ENCODE results near the gene SCMH1.
A peak's percentile ranks its signal among the peaks of the same experiment; 100 is the strongest.

Gene SCMH1

DNA sequence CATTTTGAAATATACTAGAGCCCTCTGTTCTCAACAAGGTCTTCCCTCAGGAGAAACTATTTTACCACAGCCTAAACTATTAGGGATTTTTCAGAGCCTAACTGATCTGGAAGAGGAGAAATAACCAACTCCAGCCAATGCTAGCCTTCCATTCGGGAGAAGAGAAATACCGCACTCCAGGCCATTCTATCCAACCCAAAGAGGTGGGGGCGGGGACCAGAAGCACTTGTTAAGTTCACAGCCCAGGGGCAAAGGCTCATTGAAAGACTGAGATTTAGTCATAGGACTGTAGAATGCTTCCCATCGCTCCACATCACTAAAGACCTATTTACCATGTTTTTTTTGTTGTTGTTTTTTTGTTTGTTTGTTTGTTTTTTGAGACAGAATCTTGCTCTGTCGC is 185.2 kb downstream of the SCMH1 start:
- H3K4me3 ChIP-seq (ENCODE audit: low read length) = no peak overlapping the region
- TF ChIP-seq, protein P1, sequence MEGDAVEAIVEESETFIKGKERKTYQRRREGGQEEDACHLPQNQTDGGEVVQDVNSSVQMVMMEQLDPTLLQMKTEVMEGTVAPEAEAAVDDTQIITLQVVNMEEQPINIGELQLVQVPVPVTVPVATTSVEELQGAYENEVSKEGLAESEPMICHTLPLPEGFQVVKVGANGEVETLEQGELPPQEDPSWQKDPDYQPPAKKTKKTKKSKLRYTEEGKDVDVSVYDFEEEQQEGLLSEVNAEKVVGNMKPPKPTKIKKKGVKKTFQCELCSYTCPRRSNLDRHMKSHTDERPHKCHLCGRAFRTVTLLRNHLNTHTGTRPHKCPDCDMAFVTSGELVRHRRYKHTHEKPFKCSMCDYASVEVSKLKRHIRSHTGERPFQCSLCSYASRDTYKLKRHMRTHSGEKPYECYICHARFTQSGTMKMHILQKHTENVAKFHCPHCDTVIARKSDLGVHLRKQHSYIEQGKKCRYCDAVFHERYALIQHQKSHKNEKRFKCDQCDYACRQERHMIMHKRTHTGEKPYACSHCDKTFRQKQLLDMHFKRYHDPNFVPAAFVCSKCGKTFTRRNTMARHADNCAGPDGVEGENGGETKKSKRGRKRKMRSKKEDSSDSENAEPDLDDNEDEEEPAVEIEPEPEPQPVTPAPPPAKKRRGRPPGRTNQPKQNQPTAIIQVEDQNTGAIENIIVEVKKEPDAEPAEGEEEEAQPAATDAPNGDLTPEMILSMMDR (IDR thresholded peaks at IDR 0.05; ENCODE audit: insufficient read depth, low read depth, low read length, missing control alignments) = no peak
- DNase-seq (ENCODE audit: low read depth) = no peak

DNA sequence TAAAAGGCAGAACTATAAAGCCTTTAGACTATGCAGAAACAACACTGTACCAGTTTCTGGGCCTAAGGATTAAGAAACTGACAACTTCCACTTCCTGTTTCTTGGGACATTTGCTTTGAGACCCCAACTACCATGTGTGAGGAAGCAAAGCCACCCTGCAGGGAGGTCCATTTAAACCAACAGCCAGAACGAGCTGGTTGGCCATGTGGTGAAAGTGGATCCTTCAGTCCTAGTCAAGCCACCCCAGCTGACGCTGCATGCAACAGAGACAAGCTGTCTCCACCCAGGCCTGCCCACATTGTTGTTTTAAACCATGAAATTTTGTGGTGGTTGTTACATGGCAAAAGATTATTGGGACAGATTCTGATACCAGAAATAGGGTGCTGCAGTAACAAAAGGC is 188.8 kb downstream of the SCMH1 start:
- no peak for DNase-seq (ENCODE audit: low read depth)
- TF ChIP-seq, protein P1 (IDR thresholded peaks at IDR 0.05; ENCODE audit: insufficient read depth, low read depth, low read length, missing control alignments) = no peak
- no peak overlapping the region for H3K4me3 ChIP-seq (ENCODE audit: low read length)

DNA sequence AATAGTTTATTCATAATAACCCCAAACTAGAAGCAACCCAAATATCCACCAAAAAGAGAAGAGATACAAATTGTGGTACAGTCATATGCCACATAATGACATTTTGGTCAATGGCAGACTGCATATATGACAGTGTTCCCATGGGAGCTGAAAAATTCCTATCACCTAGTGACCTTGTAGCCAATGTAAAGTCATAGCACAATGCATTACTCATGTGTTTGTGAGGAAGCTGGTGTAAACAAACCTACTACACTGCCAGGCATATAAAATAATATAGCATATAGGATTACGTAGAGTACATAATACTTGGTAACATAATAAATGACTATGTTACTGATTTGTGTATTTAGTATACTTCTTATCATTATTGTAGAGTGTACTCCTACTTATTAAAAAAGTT is 191.1 kb downstream of the SCMH1 start:
- TF ChIP-seq, protein P1 (IDR thresholded peaks at IDR 0.05; ENCODE audit: insufficient read depth, low read depth, low read length, missing control alignments) = no peak
- H3K4me3 ChIP-seq (ENCODE audit: low read length) = no peak overlapping the region
- no peak for DNase-seq (ENCODE audit: low read depth)

DNA sequence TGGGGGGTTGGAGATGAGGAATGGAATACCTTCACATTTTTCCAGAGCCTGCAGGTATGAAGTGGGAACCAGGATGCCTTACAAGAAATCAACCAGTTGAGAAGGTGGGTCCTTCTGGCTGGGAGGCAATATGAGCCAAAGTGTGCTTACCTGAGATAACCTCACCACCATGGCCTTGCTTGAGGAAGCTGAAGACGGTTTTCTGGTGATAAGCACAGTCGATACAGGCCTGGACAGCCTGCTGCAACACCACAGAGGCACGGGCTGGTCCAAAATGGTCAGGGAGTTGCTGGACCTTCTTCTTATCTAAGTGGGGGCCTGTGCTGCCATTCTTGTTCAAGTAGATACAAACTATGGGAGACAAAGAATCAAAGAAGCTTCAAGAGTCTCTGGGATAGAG is 193.6 kb downstream of the SCMH1 start:
- TF ChIP-seq, protein P1 (IDR thresholded peaks at IDR 0.05; ENCODE audit: insufficient read depth, low read depth, low read length, missing control alignments) = no peak
- DNase-seq (ENCODE audit: low read depth) = no peak
- no peak overlapping the region for H3K4me3 ChIP-seq (ENCODE audit: low read length)

DNA sequence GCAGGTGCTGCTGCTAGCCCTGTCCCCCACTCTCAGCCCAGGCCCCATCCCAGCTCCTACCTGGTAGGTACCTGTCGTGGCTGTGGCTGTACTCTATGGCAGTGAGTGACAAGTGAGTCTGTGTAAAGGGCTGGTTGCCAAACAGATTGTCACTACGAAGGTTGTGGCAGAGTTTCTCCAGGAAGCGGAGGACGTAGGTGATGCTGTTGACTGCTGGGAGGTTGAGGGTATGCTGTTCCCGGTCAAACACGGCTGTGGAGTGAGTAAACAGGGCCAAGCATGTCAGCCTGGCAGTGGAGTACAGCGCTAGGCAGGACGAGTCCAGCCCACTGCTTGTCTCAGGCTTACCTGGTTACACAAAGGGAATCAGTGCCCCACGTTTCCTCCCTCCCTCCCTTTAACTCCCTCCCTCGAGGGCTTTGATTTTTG is 195.7 kb downstream of the SCMH1 start:
- TF ChIP-seq, protein P1 (IDR thresholded peaks at IDR 0.05; ENCODE audit: insufficient read depth, low read depth, low read length, missing control alignments) = no peak
- peak; percentile 77 for DNase-seq (ENCODE audit: low read depth)
- H3K4me3 ChIP-seq (ENCODE audit: low read length) = no peak overlapping the region

DNA sequence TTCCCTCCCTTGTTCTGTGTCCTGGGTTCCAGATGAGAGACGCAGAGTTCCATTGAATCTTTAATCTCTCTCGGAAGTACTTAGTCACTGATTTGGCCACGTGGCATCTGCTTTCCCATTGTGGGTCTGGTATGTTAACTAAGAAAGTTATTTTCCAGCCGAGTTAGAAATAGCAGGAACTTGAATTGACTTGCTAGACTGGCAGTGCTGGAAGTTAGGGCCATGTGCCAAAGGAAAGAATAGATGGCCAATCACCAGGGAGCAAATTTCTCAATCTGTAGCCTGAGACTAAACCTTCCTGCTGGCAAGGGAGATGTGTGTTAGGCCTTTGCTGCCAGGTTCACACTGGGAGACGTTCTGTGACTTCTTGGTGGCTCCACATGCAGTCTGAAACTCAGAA is 196.4 kb downstream of the SCMH1 start:
- H3K4me3 ChIP-seq (ENCODE audit: low read length) = no peak overlapping the region
- peak; percentile 97 for DNase-seq (ENCODE audit: low read depth)
- TF ChIP-seq, protein P1 (IDR thresholded peaks at IDR 0.05; ENCODE audit: insufficient read depth, low read depth, low read length, missing control alignments) = no peak

DNA sequence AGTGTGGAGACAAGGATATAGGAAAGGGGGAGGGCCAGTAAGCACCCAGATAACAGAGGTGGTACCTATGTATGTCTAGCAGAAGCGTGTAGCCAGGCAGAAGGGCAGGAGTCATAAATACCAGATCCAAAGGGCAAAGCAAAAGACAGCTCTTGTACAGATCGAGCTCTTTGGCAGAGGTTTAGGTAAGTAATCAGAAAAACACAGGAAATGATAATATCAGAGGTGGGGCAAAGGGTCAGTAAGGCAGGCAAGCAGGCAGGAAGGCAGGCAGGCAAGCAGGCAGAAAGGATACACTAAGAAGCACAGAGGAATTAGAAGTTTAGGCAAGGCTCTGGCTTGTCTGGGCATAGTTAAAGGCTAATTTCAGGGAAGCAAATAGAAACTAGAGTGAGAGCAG is 197.9 kb downstream of the SCMH1 start:
- TF ChIP-seq, protein P1 (IDR thresholded peaks at IDR 0.05; ENCODE audit: insufficient read depth, low read depth, low read length, missing control alignments) = no peak
- no peak for DNase-seq (ENCODE audit: low read depth)
- no peak overlapping the region for H3K4me3 ChIP-seq (ENCODE audit: low read length)
